Measurements from ENCODE around the gene HTR1A.

The HTR1A gene

GRCh38 chr5:63962279-63962678 is at the start of gene HTR1A:
Gene HTR1A, minus strand, starts transcription at chr5:63962445. Its CDS starts 726 bp downstream, at chr5:63961719.
- no peak for DNase-seq

- DNase-seq: no peak
Observed at GRCh38 chr5:64003966-64004365, 41.7 kb upstream of the HTR1A start.

GRCh38 chr5:64000096-64000495 is 37.9 kb upstream of the HTR1A start:
- DNase-seq: no peak

GRCh38 chr5:63987053-63987452 is 24.8 kb upstream of the HTR1A start:
- DNase-seq: no peak

GRCh38 chr5:63981864-63982263 is 19.6 kb upstream of the HTR1A start:
- no peak for DNase-seq

- DNase-seq: peak; percentile 18
Observed at GRCh38 chr5:63963926-63964325, 1.7 kb upstream of the HTR1A start.

- peak; percentile 43 for DNase-seq
Observed at GRCh38 chr5:63963080-63963735, 963 bp upstream of the HTR1A start.

- DNase-seq: no peak
Observed at GRCh38 chr5:63961598-63962161, 565 bp downstream of the HTR1A start.

- DNase-seq: no peak
Observed at GRCh38 chr5:63961125-63961597, 1.1 kb downstream of the HTR1A start.

GRCh38 chr5:63960646-63961045 is 1.6 kb downstream of the HTR1A start:
- DNase-seq: no peak

- peak; percentile 1 for DNase-seq
Observed at GRCh38 chr5:63959177-63959982, 2.9 kb downstream of the HTR1A start.

- DNase-seq: no peak
Observed at GRCh38 chr5:63958654-63959053, 3.6 kb downstream of the HTR1A start.

- DNase-seq: no peak
Observed at GRCh38 chr5:63957617-63958016, 4.6 kb downstream of the HTR1A start.

- no peak for DNase-seq
Observed at GRCh38 chr5:63953217-63953616, 9.0 kb downstream of the HTR1A start.

- no peak for DNase-seq
Observed at GRCh38 chr5:63935103-63935502, 27.1 kb downstream of the HTR1A start.

GRCh38 chr5:63931836-63932235 is 30.4 kb downstream of the HTR1A start:
- no peak for DNase-seq

- DNase-seq: no peak
Observed at GRCh38 chr5:63928451-63928850, 33.8 kb downstream of the HTR1A start.

GRCh38 chr5:63923914-63924313 is 38.3 kb downstream of the HTR1A start:
- peak; percentile 92 for DNase-seq

GRCh38 chr5:63919763-63920478 is 42.3 kb downstream of the HTR1A start:
- DNase-seq: no peak

GRCh38 chr5:63916786-63917185 is 45.5 kb downstream of the HTR1A start:
- no peak for DNase-seq

GRCh38 chr5:63911871-63912270 is 50.4 kb downstream of the HTR1A start:
- no peak for DNase-seq

Data from NCI-H2029 treated with DMSO at 0.1 percent for 48 hours (cell line).